SK-N-SH (cell line): ENCODE measurements around the gene CTNNA3. TPM values are rescaled to one million over a fixed set of nuclear protein-coding genes. Genes with fewer than 3 reads are reported as not detected.

Experiments
- CTCF ChIA-PET: fragments of 300-600, 350-600 bp; formaldehyde crosslinking; extraction: SDS; loops from one replicate; lab custom pipeline; 2021; lab: Yijun Ruan, JAX
- POLR2A ChIA-PET: fragments of 350-600 bp; sonication (Branson Sonifier 250); formaldehyde crosslinking; extraction: SDS; loops from one replicate; lab custom pipeline; 2020; ENCODE audit warnings: antibody characterized with exemption, inconsistent platforms; lab: Yijun Ruan, JAX
- DNase-seq: peaks from one replicate; pipeline ENCODE4 v3.0.0; 2012
- H2AFZ ChIP-seq: fragments of 200-600 bp; sonication (generic); 2 replicates; pipeline ENCODE4 v1.8.1; 2016; ENCODE audit warnings: antibody characterized with exemption, mild to moderate bottlenecking, low read depth
- H3F3A ChIP-seq: fragments of 200-600 bp; sonication (generic); replicated peaks from 2 replicates; pipeline ENCODE3; 2016; ENCODE audit warnings: antibody characterized with exemption, mild to moderate bottlenecking; ENCODE audit not compliant: insufficient read depth
- H3K27ac ChIP-seq, 2 experiments: fragments of 200-500 bp in 1 of 2; fragments of 200-600 bp in 1 of 2; sonication (Bioruptor generic) in 1 of 2; sonication (generic), shearing (Covaris generic) in 1 of 2; 2 replicates each; pipeline versions ENCODE4 v1.5.1 to v1.6.1; 2014 to 2016; ENCODE audit warnings: low read depth in 2 of 2, inconsistent platforms in 1 of 2, low read length in 1 of 2, mild to moderate bottlenecking in 1 of 2, mixed read lengths in 1 of 2
- H3K27me3 ChIP-seq: fragments of 200-600 bp; sonication (generic), shearing (Covaris generic); 2 replicates; pipeline ENCODE4 v1.6.1; 2016; ENCODE audit warnings: mixed run types; ENCODE audit not compliant: insufficient read depth
- H3K36me3 ChIP-seq, 2 experiments: fragments of 200-500 bp in 1 of 2; fragments of 200-600 bp in 1 of 2; sonication (Bioruptor generic) in 1 of 2; sonication (generic) in 1 of 2; replicated peaks in 1 of 2; 2 replicates each; pipeline versions ENCODE3 to v1.5.1; 2014 to 2016; ENCODE audit warnings: low read length in 1 of 2, mild to moderate bottlenecking in 1 of 2; ENCODE audit not compliant: insufficient read depth in 2 of 2, control insufficient read depth in 1 of 2
- H3K4me1 ChIP-seq, 2 experiments: fragments of 200-500 bp in 1 of 2; fragments of 200-600 bp in 1 of 2; sonication (Bioruptor generic) in 1 of 2; sonication (generic), shearing (Covaris generic) in 1 of 2; 2 replicates each; pipeline versions ENCODE4 v1.5.1 to v1.6.1; 2014 to 2016; ENCODE audit warnings: low read depth in 1 of 2, low read length in 1 of 2, mixed run types in 1 of 2; ENCODE audit not compliant: insufficient read depth in 2 of 2, control insufficient read depth in 1 of 2
- H3K4me2 ChIP-seq: fragments of 200-600 bp; sonication (generic), shearing (Covaris generic); 2 replicates; pipeline ENCODE4 v1.6.1; 2017; ENCODE audit warnings: mixed run types
- H3K4me3 ChIP-seq, 2 experiments: fragments of 200-500 bp in 1 of 2; fragments of 200-600 bp in 1 of 2; sonication (Bioruptor generic) in 1 of 2; sonication (generic), shearing (Covaris generic) in 1 of 2; 2 replicates each; pipeline versions ENCODE4 v1.5.1 to v1.8.1; 2014 to 2016; ENCODE audit warnings: low read depth in 2 of 2, inconsistent platforms in 1 of 2, low read length in 1 of 2, mild to moderate bottlenecking in 1 of 2, mixed read lengths in 1 of 2, moderate library complexity in 1 of 2
- H3K79me2 ChIP-seq: fragments of 200-600 bp; sonication (generic); 2 replicates; pipeline ENCODE4 v1.8.1; 2017; ENCODE audit warnings: mild to moderate bottlenecking; ENCODE audit not compliant: insufficient read depth
- H3K9ac ChIP-seq: fragments of 200-600 bp; sonication (generic); 2 replicates; pipeline ENCODE4 v1.6.1; 2017; ENCODE audit warnings: mixed run types
- H3K9me2 ChIP-seq: fragments of 200-600 bp; sonication (generic); 2 replicates; pipeline ENCODE4 v1.6.1; 2017; ENCODE audit warnings: mixed run types
- H3K9me3 ChIP-seq: fragments of 200-600 bp; sonication (generic); 2 replicates; pipeline ENCODE4 v1.6.1; 2017; ENCODE audit warnings: mixed run types, mild to moderate bottlenecking, moderate library complexity
- H4K20me1 ChIP-seq: fragments of 200-600 bp; sonication (generic); 2 replicates; pipeline ENCODE4 v1.6.1; 2017; ENCODE audit warnings: mild to moderate bottlenecking, mixed run types; ENCODE audit not compliant: insufficient read depth
- ELF1 ChIP-seq: IDR thresholded peaks from 2 replicates; pipeline ENCODE4 v1.4.0; 2012
- EP300 ChIP-seq, 2 experiments: IDR thresholded peaks; 2 replicates each; pipeline versions ENCODE4 v1.4.0 to v1.6.1; 2012; ENCODE audit warnings: borderline replicate concordance in 1 of 2, low read depth in 1 of 2, low read length in 1 of 2
- EZH2phosphoT487 ChIP-seq: fragments of 200-600 bp; sonication (generic); IDR thresholded peaks from 2 replicates; pipeline ENCODE4 v1.6.1; 2017; ENCODE audit warnings: low read depth, mixed run types, mild to moderate bottlenecking, antibody characterized with exemption, moderate library complexity, borderline replicate concordance
- FOXM1 ChIP-seq: IDR thresholded peaks from 2 replicates; pipeline ENCODE4 v1.4.0; 2012; ENCODE audit warnings: low read depth, mild to moderate bottlenecking
- GABPA ChIP-seq: IDR thresholded peaks from 2 replicates; pipeline ENCODE4 v1.4.0; 2012; ENCODE audit warnings: low read depth, mild to moderate bottlenecking
- GATA2 ChIP-seq: sonication (generic); formaldehyde crosslinking; IDR thresholded peaks from 2 replicates; pipeline ENCODE4 v1.5.0; 2020; ENCODE audit warnings: mild to moderate bottlenecking, missing genetic modification reagents
- NFIC ChIP-seq: IDR thresholded peaks from 2 replicates; pipeline ENCODE4 v1.4.0; 2012; ENCODE audit warnings: borderline replicate concordance
- RCOR1 ChIP-seq: fragments of 150-350 bp; IDR thresholded peaks from 2 replicates; pipeline ENCODE4 v1.6.1; 2017; ENCODE audit warnings: antibody characterized with exemption, low read length
- RFX5 ChIP-seq: IDR thresholded peaks from 2 replicates; pipeline ENCODE4 v1.6.1; 2012; ENCODE audit warnings: mild to moderate bottlenecking, improper control_type of control experiment, low read length
- RXRA ChIP-seq: IDR thresholded peaks from 2 replicates; pipeline ENCODE4 v1.4.0; 2012; ENCODE audit warnings: low read depth, mild to moderate bottlenecking, borderline replicate concordance
- SIN3A ChIP-seq: IDR thresholded peaks from 2 replicates; pipeline ENCODE4 v1.6.1; 2012; ENCODE audit warnings: low read depth, mild to moderate bottlenecking, low read length, moderate library complexity, borderline replicate concordance
- SMC3 ChIP-seq: IDR thresholded peaks from 2 replicates; pipeline ENCODE4 v1.6.1; 2012; ENCODE audit warnings: low read depth, low read length, improper control_type of control experiment
- TCF12 ChIP-seq: IDR thresholded peaks from 2 replicates; pipeline ENCODE4 v1.4.0; 2012
- WGBS: methylation state at CpG from one replicate; pipeline ENCODE4 v1.1.6; 2017; ENCODE audit warnings: low lambda C conversion rate; 5-methylcytosine and 5-hydroxymethylcytosine counted together
- polyA plus RNA-seq, 3 experiments: library from polyadenylated mRNA; depleted of rRNA; stranded (reverse); fragments of >200 nt; gene quantifications; 2 replicates each; pipeline ENCODE4 v1.2.3, GENCODE V29; 2012
- TF ChIP-seq, protein P1 (sequence below): IDR thresholded peaks from 2 replicates; pipeline ENCODE4 v1.4.0; 2012; ENCODE audit warnings: low read depth
- TF ChIP-seq, protein P2 (sequence below): fragments of 150-350 bp; IDR thresholded peaks from 2 replicates; pipeline ENCODE4 v1.6.1; 2016; ENCODE audit warnings: mild to moderate bottlenecking, low read depth, low read length
- TF ChIP-seq, protein P3 (sequence below): IDR thresholded peaks from 2 replicates; pipeline ENCODE4; 2012
- TF ChIP-seq, protein P4 (sequence below): IDR thresholded peaks from 2 replicates; pipeline ENCODE4 v1.4.0; 2012; ENCODE audit warnings: low read depth, borderline replicate concordance
- TF ChIP-seq, protein P5 (sequence below): IDR thresholded peaks from 2 replicates; pipeline ENCODE4 v1.4.0; 2012; ENCODE audit warnings: low read depth, borderline replicate concordance

CTNNA3 gene
- polyA plus RNA-seq, 1 of the 3 experiments (the other 2 are of a cell fraction) = not detected

DNA sequence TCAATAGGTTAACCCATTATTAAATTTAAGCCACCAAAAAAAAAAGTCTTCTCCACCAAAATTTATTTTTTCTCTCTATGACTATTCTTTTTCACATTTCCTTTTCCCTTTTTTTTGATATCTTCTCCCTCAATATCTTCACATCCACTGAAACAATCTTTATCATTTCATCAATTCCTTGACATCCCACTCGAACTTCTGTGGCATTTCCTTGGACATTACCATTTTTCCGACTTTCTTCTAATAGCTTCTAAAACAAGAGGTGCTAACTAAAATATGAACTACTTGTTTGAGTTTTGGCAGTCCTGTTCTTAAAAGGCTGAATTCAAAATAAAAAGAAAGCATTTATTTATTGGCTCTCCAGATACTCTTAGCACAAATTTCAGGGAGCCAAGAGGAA is 684 bp upstream of the CTNNA3 start:
- H3K9ac ChIP-seq = no peak overlapping the region
- H3F3A ChIP-seq = no peaks in the 10 kb centered on the region
- H3K4me2 ChIP-seq = no peak overlapping the region
- H3K27ac ChIP-seq = no peak overlapping the region
- no peaks in the 10 kb centered on the region for H4K20me1 ChIP-seq
- H3K79me2 ChIP-seq = no peaks in the 10 kb centered on the region
- POLR2A ChIA-PET = no interaction called here
- no peaks in the 10 kb centered on the region for H3K9me3 ChIP-seq
- CTCF ChIA-PET = interaction anchor here (0.8 to 8.5 kb wide), 18 partner anchors 10 to 604 kb away, joined by 3 to 185 read pairs (median 10); no protein-coding TSS in a partner anchor
- no peak for DNase-seq
- H3K27me3 ChIP-seq = 0 out of 2 replicates have a peak, but pooled peaks cover 12% of the 10 kb centered on the region
- H3K4me3 ChIP-seq = no peak overlapping the region
- no peaks in the 10 kb centered on the region for H3K4me1 ChIP-seq
- H2AFZ ChIP-seq = no peak overlapping the region
- no peaks in the 10 kb centered on the region for H3K9me2 ChIP-seq
- H3K36me3 ChIP-seq = no peaks in the 10 kb centered on the region
- 1% methylated on average over 2 of the region's 2 CpGs for WGBS
- TF ChIP-seq, protein P1, sequence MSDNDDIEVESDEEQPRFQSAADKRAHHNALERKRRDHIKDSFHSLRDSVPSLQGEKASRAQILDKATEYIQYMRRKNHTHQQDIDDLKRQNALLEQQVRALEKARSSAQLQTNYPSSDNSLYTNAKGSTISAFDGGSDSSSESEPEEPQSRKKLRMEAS = no peak
- TF ChIP-seq RFX5 = no peak
- TF ChIP-seq, protein P2, sequence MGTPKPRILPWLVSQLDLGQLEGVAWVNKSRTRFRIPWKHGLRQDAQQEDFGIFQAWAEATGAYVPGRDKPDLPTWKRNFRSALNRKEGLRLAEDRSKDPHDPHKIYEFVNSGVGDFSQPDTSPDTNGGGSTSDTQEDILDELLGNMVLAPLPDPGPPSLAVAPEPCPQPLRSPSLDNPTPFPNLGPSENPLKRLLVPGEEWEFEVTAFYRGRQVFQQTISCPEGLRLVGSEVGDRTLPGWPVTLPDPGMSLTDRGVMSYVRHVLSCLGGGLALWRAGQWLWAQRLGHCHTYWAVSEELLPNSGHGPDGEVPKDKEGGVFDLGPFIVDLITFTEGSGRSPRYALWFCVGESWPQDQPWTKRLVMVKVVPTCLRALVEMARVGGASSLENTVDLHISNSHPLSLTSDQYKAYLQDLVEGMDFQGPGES = no peak
- TF ChIP-seq, protein P3, sequence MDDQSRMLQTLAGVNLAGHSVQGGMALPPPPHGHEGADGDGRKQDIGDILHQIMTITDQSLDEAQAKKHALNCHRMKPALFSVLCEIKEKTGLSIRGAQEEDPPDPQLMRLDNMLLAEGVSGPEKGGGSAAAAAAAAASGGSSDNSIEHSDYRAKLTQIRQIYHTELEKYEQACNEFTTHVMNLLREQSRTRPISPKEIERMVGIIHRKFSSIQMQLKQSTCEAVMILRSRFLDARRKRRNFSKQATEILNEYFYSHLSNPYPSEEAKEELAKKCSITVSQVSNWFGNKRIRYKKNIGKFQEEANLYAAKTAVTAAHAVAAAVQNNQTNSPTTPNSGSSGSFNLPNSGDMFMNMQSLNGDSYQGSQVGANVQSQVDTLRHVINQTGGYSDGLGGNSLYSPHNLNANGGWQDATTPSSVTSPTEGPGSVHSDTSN = no peak
- no peak for TF ChIP-seq TCF12
- no peak for TF ChIP-seq FOXM1
- TF ChIP-seq, protein P4, sequence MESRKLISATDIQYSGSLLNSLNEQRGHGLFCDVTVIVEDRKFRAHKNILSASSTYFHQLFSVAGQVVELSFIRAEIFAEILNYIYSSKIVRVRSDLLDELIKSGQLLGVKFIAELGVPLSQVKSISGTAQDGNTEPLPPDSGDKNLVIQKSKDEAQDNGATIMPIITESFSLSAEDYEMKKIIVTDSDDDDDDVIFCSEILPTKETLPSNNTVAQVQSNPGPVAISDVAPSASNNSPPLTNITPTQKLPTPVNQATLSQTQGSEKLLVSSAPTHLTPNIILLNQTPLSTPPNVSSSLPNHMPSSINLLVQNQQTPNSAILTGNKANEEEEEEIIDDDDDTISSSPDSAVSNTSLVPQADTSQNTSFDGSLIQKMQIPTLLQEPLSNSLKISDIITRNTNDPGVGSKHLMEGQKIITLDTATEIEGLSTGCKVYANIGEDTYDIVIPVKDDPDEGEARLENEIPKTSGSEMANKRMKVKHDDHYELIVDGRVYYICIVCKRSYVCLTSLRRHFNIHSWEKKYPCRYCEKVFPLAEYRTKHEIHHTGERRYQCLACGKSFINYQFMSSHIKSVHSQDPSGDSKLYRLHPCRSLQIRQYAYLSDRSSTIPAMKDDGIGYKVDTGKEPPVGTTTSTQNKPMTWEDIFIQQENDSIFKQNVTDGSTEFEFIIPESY = no peak
- no peak for TF ChIP-seq RXRA
- TF ChIP-seq, protein P5, sequence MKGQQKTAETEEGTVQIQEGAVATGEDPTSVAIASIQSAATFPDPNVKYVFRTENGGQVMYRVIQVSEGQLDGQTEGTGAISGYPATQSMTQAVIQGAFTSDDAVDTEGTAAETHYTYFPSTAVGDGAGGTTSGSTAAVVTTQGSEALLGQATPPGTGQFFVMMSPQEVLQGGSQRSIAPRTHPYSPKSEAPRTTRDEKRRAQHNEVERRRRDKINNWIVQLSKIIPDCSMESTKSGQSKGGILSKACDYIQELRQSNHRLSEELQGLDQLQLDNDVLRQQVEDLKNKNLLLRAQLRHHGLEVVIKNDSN = no peak
- TF ChIP-seq SIN3A = no peak
- TF ChIP-seq EP300 (IDR thresholded peaks at IDR 0.05; ENCODE audit: borderline replicate concordance in 1 of 2, low read depth in 1 of 2, low read length in 1 of 2) = no peak
- TF ChIP-seq RCOR1 = no peak
- no peak for TF ChIP-seq EZH2phosphoT487
- no peak for TF ChIP-seq GATA2 (CRISPR knock-in tag)
- TF ChIP-seq ELF1 = no peak
- TF ChIP-seq GABPA = no peak
- TF ChIP-seq NFIC = no peak
- no peak for TF ChIP-seq SMC3
